ENCODE data around the gene CTNND2.
"Not testable (repeated sequence)": the region's sequence is repeated elsewhere in the genome, so short reads cannot be mapped to it uniquely, and the experiment has no call there.

Gene CTNND2

GRCh38 chr5:11009576-11009975, 894.7 kb downstream of the CTNND2 start:
- no peak for TF ChIP-seq CTCF (conservative IDR thresholded peaks at IDR 0.05; ENCODE audit: low read depth, low read length)
- no peak overlapping the region for H3K27ac ChIP-seq
- H4K20me1 ChIP-seq (ENCODE audit: insufficient read depth), result no peaks in the 10 kb centered on the region

GRCh38 chr5:11007269-11007870, 896.9 kb downstream of the CTNND2 start:
- H3K4me2 ChIP-seq, result no peak overlapping the region
- no peak overlapping the region for H3K27ac ChIP-seq
- H3K4me1 ChIP-seq (ENCODE audit: low read depth, poor library complexity, severe bottlenecking), result no peaks in the 10 kb centered on the region
- no peak overlapping the region for H3K9ac ChIP-seq
- H3K27me3 ChIP-seq (ENCODE audit: insufficient read depth, low read depth), result no peaks in the 10 kb centered on the region
- TF ChIP-seq CTCF (conservative IDR thresholded peaks at IDR 0.05; ENCODE audit: low read depth, low read length), result no peak
- no peaks in the 10 kb centered on the region for H4K20me1 ChIP-seq (ENCODE audit: insufficient read depth)
- H3K4me3 ChIP-seq (IDR thresholded peaks at IDR 0.05; ENCODE audit: insufficient read depth, low read depth, low read length), result no peak overlapping the region
- H3K79me2 ChIP-seq (ENCODE audit: insufficient read depth, low read depth), result no peaks in the 10 kb centered on the region
- H3K36me3 ChIP-seq (ENCODE audit: insufficient read depth), result no peaks in the 10 kb centered on the region
- H2AFZ ChIP-seq (ENCODE audit: low read depth), result no peak overlapping the region

More at GRCh38 chr5:11009576-11009975, 894.7 kb downstream of the CTNND2 start:
- Histone ChIP-seq H3K27me3 (ENCODE audit: insufficient read depth, low read depth) (no peaks in the 10 kb centered on the region), H2AFZ (ENCODE audit: low read depth) (no peak overlapping the region), H3K36me3 (ENCODE audit: insufficient read depth) (no peaks in the 10 kb centered on the region), H3K4me1 (ENCODE audit: low read depth, poor library complexity, severe bottlenecking) (no peaks in the 10 kb centered on the region), H3K9ac (no peak overlapping the region), H3K4me2 (no peak overlapping the region), H3K4me3 (IDR thresholded peaks at IDR 0.05; ENCODE audit: insufficient read depth, low read depth, low read length) (no peak overlapping the region), H3K79me2 (ENCODE audit: insufficient read depth, low read depth) (no peaks in the 10 kb centered on the region)

- H3K4me1 ChIP-seq (ENCODE audit: low read depth, poor library complexity, severe bottlenecking); H2AFZ ChIP-seq (ENCODE audit: low read depth); H3K36me3 ChIP-seq (ENCODE audit: insufficient read depth); H3K4me2 ChIP-seq; H3K4me3 ChIP-seq (IDR thresholded peaks at IDR 0.05; ENCODE audit: insufficient read depth, low read depth, low read length); H3K9ac ChIP-seq; H4K20me1 ChIP-seq (ENCODE audit: insufficient read depth); H3K27ac ChIP-seq; H3K79me2 ChIP-seq (ENCODE audit: insufficient read depth, low read depth); H3K27me3 ChIP-seq (ENCODE audit: insufficient read depth, low read depth): not testable (repeated sequence)
Measured at GRCh38 chr5:11004523-11004922, 899.7 kb downstream of the CTNND2 start.

- no peaks in the 10 kb centered on the region for H3K79me2 ChIP-seq (ENCODE audit: insufficient read depth, low read depth)
- no peaks in the 10 kb centered on the region for H4K20me1 ChIP-seq (ENCODE audit: insufficient read depth)
- no peak overlapping the region for H2AFZ ChIP-seq (ENCODE audit: low read depth)
- no peaks in the 10 kb centered on the region for H3K27me3 ChIP-seq (ENCODE audit: insufficient read depth, low read depth)
- no peak overlapping the region for H3K27ac ChIP-seq
- H3K4me3 ChIP-seq (IDR thresholded peaks at IDR 0.05; ENCODE audit: insufficient read depth, low read depth, low read length), result no peak overlapping the region
- H3K4me1 ChIP-seq (ENCODE audit: low read depth, poor library complexity, severe bottlenecking), result no peaks in the 10 kb centered on the region
- no peak overlapping the region for H3K9ac ChIP-seq
- no peaks in the 10 kb centered on the region for H3K36me3 ChIP-seq (ENCODE audit: insufficient read depth)
- no peak for TF ChIP-seq CTCF (conservative IDR thresholded peaks at IDR 0.05; ENCODE audit: low read depth, low read length)
- no peak overlapping the region for H3K4me2 ChIP-seq
Measured at GRCh38 chr5:11000515-11001353, 903.5 kb downstream of the CTNND2 start.

GRCh38 chr5:10999714-11000113, 904.5 kb downstream of the CTNND2 start:
- Histone ChIP-seq H3K4me3 (IDR thresholded peaks at IDR 0.05; ENCODE audit: insufficient read depth, low read depth, low read length) (no peak overlapping the region), H3K9ac (no peak overlapping the region), H4K20me1 (ENCODE audit: insufficient read depth) (no peaks in the 10 kb centered on the region), H3K4me2 (no peak overlapping the region), H3K36me3 (ENCODE audit: insufficient read depth) (no peaks in the 10 kb centered on the region), H3K27me3 (ENCODE audit: insufficient read depth, low read depth) (no peaks in the 10 kb centered on the region), H3K4me1 (ENCODE audit: low read depth, poor library complexity, severe bottlenecking) (no peaks in the 10 kb centered on the region), H3K79me2 (ENCODE audit: insufficient read depth, low read depth) (no peaks in the 10 kb centered on the region), H2AFZ (ENCODE audit: low read depth) (no peak overlapping the region), H3K27ac (no peak overlapping the region)
- no peak for TF ChIP-seq CTCF (conservative IDR thresholded peaks at IDR 0.05; ENCODE audit: low read depth, low read length)

Measured in KMS-11 (cell line).